Colonic mucosa (tissue), 4 donors: Measurements from ENCODE around the gene GALNT13. TPM values are rescaled to one million over a fixed set of nuclear protein-coding genes. Genes with fewer than 3 reads are reported as not detected.

Experiments
- DNase-seq: peaks from one replicate; pipeline ENCODE4 v3.0.0-alpha.2; 2020
- H3K27ac ChIP-seq: fragments of 200-600 bp; one replicate; pipeline ENCODE4 v1.8.0; 2021
- H3K27me3 ChIP-seq: fragments of 200-600 bp; one replicate; pipeline ENCODE4 v1.8.0; 2021
- H3K36me3 ChIP-seq: fragments of 200-600 bp; one replicate; pipeline ENCODE4 v1.8.0; 2021
- H3K4me1 ChIP-seq: fragments of 200-600 bp; one replicate; pipeline ENCODE4 v1.8.0; 2021; ENCODE audit warnings: mild to moderate bottlenecking
- H3K4me3 ChIP-seq: fragments of 200-600 bp; one replicate; pipeline ENCODE4 v1.8.0; 2021
- H3K9ac ChIP-seq, 2 donors: one replicate each; pipeline ENCODE4 v1.7.0; 2013; ENCODE audit warnings: control low read depth in 2 of 2, low read depth in 2 of 2, low read length in 2 of 2
- H3K9me3 ChIP-seq: fragments of 200-600 bp; one replicate; pipeline ENCODE4 v1.8.0; 2021
- intact Hi-C: fragments of 100-400 bp; cut with DNase I; formaldehyde crosslinking; loops from one replicate; pipeline ENCODE4 v1.14.1; 2022
- total RNA-seq, 2 donors: library from RNA; stranded (reverse); fragmentation: NEBNext Ultra II Directional in 1 of 2; extraction: Animal tissue kit (Norgen Biotek cat#: 25700) in 1 of 2; gene quantifications; one replicate each; pipeline ENCODE4 v1.2.1, GENCODE V29; 2021
- TF ChIP-seq, protein P1 (sequence below): fragments of 200-600 bp; IDR thresholded peaks from one replicate; pipeline ENCODE4 v1.8.0; 2022; ENCODE audit warnings: antibody characterized with exemption, mild to moderate bottlenecking
- donor health status: healthy.
- donor health status: DM: no; HTN: no; CAD: no.
- donor health status: DM: no; HTN: no; CAD: no.

Gene GALNT13
- total RNA-seq, 2 donors from 2014 or later = 0.07 to 0.40 TPM

DNA sequence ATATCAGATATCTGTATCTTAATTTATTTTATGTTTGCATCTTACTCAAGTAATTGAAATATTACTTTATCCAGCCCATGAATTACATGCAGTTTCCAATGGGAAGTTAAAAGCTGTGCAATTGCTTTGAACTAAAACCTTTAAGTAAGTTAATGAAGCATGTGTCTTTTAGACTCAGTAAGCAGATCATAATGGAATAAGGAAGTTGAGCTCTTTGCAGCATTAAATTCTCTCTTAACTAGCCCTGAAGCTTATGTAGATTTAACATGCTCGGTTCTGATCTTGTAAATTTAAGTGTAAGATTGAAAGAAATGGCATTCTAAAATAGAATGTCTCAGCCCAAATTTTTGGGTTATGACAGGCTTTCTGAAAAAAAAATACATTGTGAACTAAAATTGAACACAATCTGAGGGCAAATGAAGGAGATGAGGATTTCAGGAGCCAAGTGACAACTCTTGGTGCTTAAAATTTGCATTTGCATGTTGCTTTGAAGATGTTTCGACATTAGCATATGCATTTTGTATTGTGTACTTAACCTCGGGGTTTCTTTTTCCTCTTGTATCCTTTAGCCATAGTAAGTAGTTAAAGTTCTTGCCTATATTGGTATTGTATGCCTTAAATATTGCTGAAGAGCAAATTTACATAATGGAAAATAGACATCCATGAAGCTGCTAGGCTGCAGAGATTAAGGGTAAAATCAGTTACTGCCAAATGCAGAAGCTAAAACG lies 529.0 kb downstream of the GALNT13 start:
- TF ChIP-seq, protein P1, sequence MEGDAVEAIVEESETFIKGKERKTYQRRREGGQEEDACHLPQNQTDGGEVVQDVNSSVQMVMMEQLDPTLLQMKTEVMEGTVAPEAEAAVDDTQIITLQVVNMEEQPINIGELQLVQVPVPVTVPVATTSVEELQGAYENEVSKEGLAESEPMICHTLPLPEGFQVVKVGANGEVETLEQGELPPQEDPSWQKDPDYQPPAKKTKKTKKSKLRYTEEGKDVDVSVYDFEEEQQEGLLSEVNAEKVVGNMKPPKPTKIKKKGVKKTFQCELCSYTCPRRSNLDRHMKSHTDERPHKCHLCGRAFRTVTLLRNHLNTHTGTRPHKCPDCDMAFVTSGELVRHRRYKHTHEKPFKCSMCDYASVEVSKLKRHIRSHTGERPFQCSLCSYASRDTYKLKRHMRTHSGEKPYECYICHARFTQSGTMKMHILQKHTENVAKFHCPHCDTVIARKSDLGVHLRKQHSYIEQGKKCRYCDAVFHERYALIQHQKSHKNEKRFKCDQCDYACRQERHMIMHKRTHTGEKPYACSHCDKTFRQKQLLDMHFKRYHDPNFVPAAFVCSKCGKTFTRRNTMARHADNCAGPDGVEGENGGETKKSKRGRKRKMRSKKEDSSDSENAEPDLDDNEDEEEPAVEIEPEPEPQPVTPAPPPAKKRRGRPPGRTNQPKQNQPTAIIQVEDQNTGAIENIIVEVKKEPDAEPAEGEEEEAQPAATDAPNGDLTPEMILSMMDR = no peak
- no peaks in the 10 kb centered on the region for H3K27me3 ChIP-seq
- H3K27ac ChIP-seq = no peak overlapping the region
- DNase-seq = no peak
- no peak overlapping the region for H3K4me3 ChIP-seq
- no peaks in the 10 kb centered on the region for H3K9me3 ChIP-seq
- H3K4me1 ChIP-seq = no peaks in the 10 kb centered on the region
- H3K9ac ChIP-seq = no peak overlapping the region
- intact Hi-C loops = no loop called here
- H3K36me3 ChIP-seq = no peaks in the 10 kb centered on the region

DNA sequence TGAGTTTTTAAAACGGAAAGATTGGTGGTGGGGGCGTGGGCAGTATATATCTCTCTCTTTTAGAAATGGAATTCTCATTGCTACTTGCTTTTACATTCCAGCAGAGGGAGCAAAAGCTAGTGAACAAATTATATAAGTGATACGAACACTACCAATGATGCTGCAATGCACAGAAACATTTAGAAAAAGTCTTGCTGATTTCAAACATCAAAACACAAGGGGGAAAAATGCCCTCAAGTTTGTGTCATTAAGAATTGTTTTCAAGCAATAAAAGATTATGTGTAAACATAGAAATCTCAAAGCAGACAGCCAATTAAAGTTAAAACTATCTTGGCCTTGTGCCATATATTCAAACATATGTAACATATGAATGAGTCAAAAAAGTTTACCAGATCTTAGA lies 530.5 kb downstream of the GALNT13 start:
- Histone ChIP-seq H3K4me1 (no peaks in the 10 kb centered on the region), H3K27ac (no peak overlapping the region), H3K9me3 (no peaks in the 10 kb centered on the region), H3K36me3 (no peaks in the 10 kb centered on the region), H3K4me3 (no peak overlapping the region), H3K27me3 (no peaks in the 10 kb centered on the region), H3K9ac (no peak overlapping the region)
- TF ChIP-seq, protein P1 = peak; percentile 26
- intact Hi-C loops = no loop called here
- no peak for DNase-seq

DNA sequence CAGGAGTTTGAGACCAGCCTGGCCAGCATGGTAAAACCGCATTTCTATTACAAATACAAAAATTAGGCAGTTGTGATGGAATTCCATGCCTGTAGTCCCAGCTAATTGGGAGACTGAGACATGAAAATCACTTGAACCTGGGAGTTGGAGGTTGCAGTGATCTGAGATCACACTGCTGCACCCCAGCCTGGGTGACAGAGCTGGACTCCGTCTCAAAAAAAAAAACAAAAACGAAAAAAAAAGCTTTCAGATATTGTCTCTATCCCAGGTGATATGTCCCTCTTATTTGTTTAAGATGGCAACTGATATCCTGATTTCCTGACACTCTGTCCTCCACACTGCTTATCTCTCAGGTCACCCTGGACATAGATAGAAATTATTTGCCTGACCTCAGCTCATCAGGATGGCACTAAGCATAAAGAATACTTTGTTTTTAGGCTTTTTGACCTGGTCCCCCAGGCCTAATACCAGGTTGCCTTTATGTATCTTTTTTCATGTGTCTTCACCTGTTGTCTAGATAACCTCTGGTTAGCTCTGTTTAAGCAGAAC lies 531.6 kb downstream of the GALNT13 start:
- TF ChIP-seq, protein P1 = no peak
- no peak overlapping the region for H3K27ac ChIP-seq
- DNase-seq = no peak
- H3K9me3 ChIP-seq = no peaks in the 10 kb centered on the region
- H3K36me3 ChIP-seq = no peaks in the 10 kb centered on the region
- H3K9ac ChIP-seq = no peak overlapping the region
- no peaks in the 10 kb centered on the region for H3K4me1 ChIP-seq
- H3K4me3 ChIP-seq = no peak overlapping the region
- intact Hi-C loops = no loop called here
- H3K27me3 ChIP-seq = no peaks in the 10 kb centered on the region

DNA sequence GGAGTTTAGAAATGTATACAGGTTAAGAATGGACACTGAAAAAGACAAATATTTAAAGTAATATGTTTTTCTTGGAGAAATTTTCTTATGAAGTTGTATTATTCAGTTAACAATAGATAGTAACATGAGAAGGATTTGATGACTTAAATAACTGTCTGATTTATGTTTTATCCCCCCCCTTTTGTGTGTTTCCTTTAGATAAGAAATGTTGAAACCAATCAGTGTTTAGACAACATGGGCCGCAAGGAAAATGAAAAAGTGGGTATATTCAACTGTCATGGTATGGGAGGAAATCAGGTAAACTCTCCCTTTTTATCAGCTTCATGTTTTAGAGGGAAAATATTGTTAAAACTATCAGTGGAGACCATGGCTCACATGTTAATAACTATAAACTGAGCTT lies 537.1 kb downstream of the GALNT13 start:
- TF ChIP-seq, protein P1 = no peak
- intact Hi-C loops = no loop called here
- H3K27ac ChIP-seq = no peak overlapping the region
- H3K9me3 ChIP-seq = no peaks in the 10 kb centered on the region
- DNase-seq = no peak
- no peak overlapping the region for H3K4me3 ChIP-seq
- H3K27me3 ChIP-seq = no peaks in the 10 kb centered on the region
- no peak overlapping the region for H3K9ac ChIP-seq
- no peaks in the 10 kb centered on the region for H3K36me3 ChIP-seq
- no peaks in the 10 kb centered on the region for H3K4me1 ChIP-seq

DNA sequence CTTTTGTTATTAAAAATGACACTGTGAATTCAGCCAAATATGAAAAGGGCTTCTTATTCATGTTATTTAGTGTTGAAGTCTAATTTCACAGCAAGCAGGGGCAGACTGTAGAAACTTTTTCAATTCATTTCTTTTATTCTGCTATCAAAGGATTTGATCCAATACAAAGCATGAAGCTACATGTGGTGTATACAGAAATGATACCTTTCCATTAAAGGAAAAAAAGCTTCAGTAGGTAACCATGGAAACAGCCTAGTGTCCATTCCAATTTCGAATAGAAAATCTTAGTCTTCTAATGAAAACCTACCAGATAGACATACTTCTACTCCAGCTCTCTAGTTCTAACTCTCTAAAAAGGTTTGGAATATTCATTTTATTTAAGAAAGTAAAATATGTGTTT lies 550.5 kb downstream of the GALNT13 start:
- TF ChIP-seq, protein P1 = no peak

More for the DNA sequence above, 550.5 kb downstream of the GALNT13 start:
- intact Hi-C loops = no loop called here
- no peak overlapping the region for H3K4me3 ChIP-seq
- no peaks in the 10 kb centered on the region for H3K36me3 ChIP-seq
- no peak overlapping the region for H3K27ac ChIP-seq
- no peak overlapping the region for H3K9ac ChIP-seq
- H3K4me1 ChIP-seq = no peaks in the 10 kb centered on the region
- H3K27me3 ChIP-seq = no peaks in the 10 kb centered on the region
- H3K9me3 ChIP-seq = no peaks in the 10 kb centered on the region
- no peak for DNase-seq
